MM.1S (cell line): ENCODE results near the gene RXFP4.

Source experiments
- DNase-seq: peaks from one replicate; pipeline ENCODE4 v3.0.0-alpha.2; 2015
- H2AFZ ChIP-seq: fragments of 300-600 bp; sonication (generic); 2 replicates; pipeline ENCODE4 v1.6.0; 2016; ENCODE audit warnings: antibody characterized with exemption, low read length
- H3F3A ChIP-seq: fragments of 300-600 bp; sonication (generic); 2 replicates; pipeline ENCODE4 v1.6.1; 2016; ENCODE audit warnings: mild to moderate bottlenecking, antibody characterized with exemption, low read length, moderate library complexity, mixed read lengths; ENCODE audit not compliant: insufficient read depth
- H3K27ac ChIP-seq: fragments of 300-600 bp; sonication (generic); 2 replicates; pipeline ENCODE4 v1.5.1; 2016; ENCODE audit warnings: mild to moderate bottlenecking, low read length
- H3K27me3 ChIP-seq: fragments of 300-600 bp; sonication (generic); replicated peaks from 2 replicates; pipeline ENCODE4 v1.6.0; 2016; ENCODE audit warnings: low read length; ENCODE audit not compliant: insufficient read depth
- H3K36me3 ChIP-seq: fragments of 300-600 bp; sonication (generic); replicated peaks from 2 replicates; pipeline ENCODE4 v1.6.1; 2016; ENCODE audit warnings: mild to moderate bottlenecking, low read length, mixed read lengths; ENCODE audit not compliant: insufficient read depth
- H3K4me1 ChIP-seq: fragments of 300-600 bp; sonication (generic); 2 replicates; pipeline ENCODE4 v1.6.1; 2016; ENCODE audit warnings: low read length, mixed read lengths
- H3K4me2 ChIP-seq: fragments of 300-600 bp; sonication (generic); 2 replicates; pipeline ENCODE4 v1.6.0; 2016; ENCODE audit warnings: low read depth, low read length
- H3K4me3 ChIP-seq: fragments of 300-600 bp; sonication (generic); 2 replicates; pipeline ENCODE4 v1.5.1; 2016; ENCODE audit warnings: low read length, mixed read lengths
- H3K79me2 ChIP-seq: fragments of 300-600 bp; sonication (generic); 2 replicates; pipeline ENCODE4 v1.6.1; 2016; ENCODE audit warnings: mixed run types, low read length, mixed read lengths
- H3K9ac ChIP-seq: fragments of 300-600 bp; sonication (generic); 2 replicates; pipeline ENCODE4 v1.6.1; 2016; ENCODE audit warnings: low read length, mixed read lengths
- H3K9me2 ChIP-seq: fragments of 300-600 bp; sonication (generic); replicated peaks from 2 replicates; pipeline ENCODE4 v1.6.1; 2016; ENCODE audit warnings: mild to moderate bottlenecking, low read length, mixed read lengths; ENCODE audit not compliant: insufficient read depth
- H3K9me3 ChIP-seq: fragments of 300-600 bp; sonication (generic); replicated peaks from 2 replicates; pipeline ENCODE4 v1.6.1; 2016; ENCODE audit warnings: mild to moderate bottlenecking, low read length, mixed read lengths; ENCODE audit not compliant: insufficient read depth
- H4K20me1 ChIP-seq: fragments of 300-600 bp; sonication (generic); 2 replicates; pipeline ENCODE4 v1.6.1; 2016; ENCODE audit warnings: mild to moderate bottlenecking, low read length, moderate library complexity, mixed read lengths; ENCODE audit not compliant: insufficient read depth
- CTCF ChIP-seq: fragments of 300-600 bp; sonication (generic); IDR thresholded peaks from 2 replicates; pipeline ENCODE4 v1.5.1; 2016; ENCODE audit warnings: antibody characterized with exemption, low read length, mixed read lengths
- EZH2 ChIP-seq: fragments of 300-600 bp; sonication (generic); optimal IDR thresholded peaks from 2 replicates; pipeline ENCODE3; 2017; ENCODE audit warnings: low read depth, mild to moderate bottlenecking, antibody characterized with exemption, low read length, mixed read lengths
- EZH2phosphoT487 ChIP-seq: fragments of 300-600 bp; sonication (generic); IDR thresholded peaks from 2 replicates; pipeline ENCODE4 v1.6.1; 2018; ENCODE audit warnings: antibody characterized with exemption, low read length

RXFP4 gene

DNA sequence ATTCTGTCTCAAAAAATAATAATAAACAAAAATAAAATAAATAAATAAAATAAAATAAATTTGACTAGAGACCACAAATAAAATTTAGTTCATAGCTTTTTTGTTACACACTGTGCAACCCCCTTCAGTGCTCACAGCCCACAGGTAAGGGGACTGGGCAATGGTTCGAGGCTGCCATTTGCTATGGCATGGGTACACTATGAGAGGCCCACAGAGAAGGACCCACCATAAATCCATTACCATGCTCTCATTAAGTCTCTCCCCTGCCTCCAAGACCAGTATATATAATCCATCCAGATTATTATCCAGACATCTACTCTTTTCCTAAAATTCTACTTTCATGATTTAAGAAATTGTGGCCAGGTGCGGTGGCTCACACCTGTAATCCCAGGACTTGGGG, 21.6 kb upstream of the RXFP4 start:
- Histone ChIP-seq H3K4me1 (no peaks in the 10 kb centered on the region), H3K36me3 (peaks cover 54% of the 10 kb centered on the region), H3K9ac (no peak overlapping the region), H3K79me2 (peaks cover 75% of the 10 kb centered on the region), H3K4me2 (no peak overlapping the region), H4K20me1 (peaks cover 15% of the 10 kb centered on the region), H3K27ac (no peak overlapping the region), H3K9me3 (no peaks in the 10 kb centered on the region), H3K4me3 (no peak overlapping the region), H3K27me3 (no peaks in the 10 kb centered on the region), H2AFZ (no peak overlapping the region), H3K9me2 (no peaks in the 10 kb centered on the region), H3F3A (peaks cover 21% of the 10 kb centered on the region)
- TF ChIP-seq EZH2 (no peak), EZH2phosphoT487 (no peak), CTCF (no peak)
- DNase-seq = no peak

- Histone ChIP-seq H3K27me3 (no peaks in the 10 kb centered on the region), H3K79me2 (peaks cover 78% of the 10 kb centered on the region), H3K4me1 (no peaks in the 10 kb centered on the region), H3K9me2 (no peaks in the 10 kb centered on the region), H3K36me3 (peaks cover 54% of the 10 kb centered on the region), H3K4me3 (no peak overlapping the region), H4K20me1 (peaks cover 18% of the 10 kb centered on the region), H3K4me2 (no peak overlapping the region), H3K9ac (no peak overlapping the region), H3K27ac (no peak overlapping the region), H2AFZ (no peak overlapping the region), H3F3A (peaks cover 20% of the 10 kb centered on the region), H3K9me3 (no peaks in the 10 kb centered on the region)
- DNase-seq = no peak
- TF ChIP-seq EZH2 = no peak
- no peak for TF ChIP-seq EZH2phosphoT487
- TF ChIP-seq CTCF = no peak
Measured at GRCh38 chr1:155920717-155921116, 20.7 kb upstream of the RXFP4 start.

DNA sequence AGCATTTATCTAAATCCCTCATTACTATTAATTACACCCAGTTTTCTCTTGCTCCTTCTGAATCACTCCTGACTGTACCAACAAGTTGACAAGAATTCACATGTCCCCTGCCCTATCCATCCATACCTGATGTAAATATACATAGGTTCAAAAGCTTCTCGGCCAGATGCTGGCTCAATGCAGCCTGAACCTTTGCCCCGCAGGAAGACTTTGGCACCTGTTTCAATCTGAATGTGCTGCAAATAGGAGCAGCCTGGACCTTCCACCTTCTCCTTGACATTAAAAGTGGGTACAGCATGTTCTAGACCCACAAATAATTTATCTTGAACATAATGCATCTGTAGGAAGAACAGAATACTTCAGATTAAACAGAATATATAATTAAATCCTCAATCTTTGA, 15.9 kb upstream of the RXFP4 start:
- no peaks in the 10 kb centered on the region for H3K9me2 ChIP-seq
- H3K27ac ChIP-seq = no peak overlapping the region
- peaks cover 86% of the 10 kb centered on the region for H3K79me2 ChIP-seq
- no peaks in the 10 kb centered on the region for H3K9me3 ChIP-seq
- H3K27me3 ChIP-seq = no peaks in the 10 kb centered on the region
- no peak overlapping the region for H3K4me2 ChIP-seq
- no peak overlapping the region for H3K9ac ChIP-seq
- no peak for TF ChIP-seq CTCF
- no peak for TF ChIP-seq EZH2phosphoT487
- TF ChIP-seq EZH2 = no peak
- H4K20me1 ChIP-seq = peaks cover 16% of the 10 kb centered on the region
- H3K4me1 ChIP-seq = no peaks in the 10 kb centered on the region; the same call in 1 of the 2 replicates
- no peak for DNase-seq
- H3K4me3 ChIP-seq = no peak overlapping the region
- no peaks in the 10 kb centered on the region; the same call in 1 of the 2 replicates for H3F3A ChIP-seq
- peaks cover 54% of the 10 kb centered on the region for H3K36me3 ChIP-seq
- no peak overlapping the region for H2AFZ ChIP-seq
